ENCODE measurements around the gene DENND4A.
"Not testable (repeated sequence)": the region's sequence is repeated elsewhere in the genome, so short reads cannot be mapped to it uniquely, and the experiment has no call there.

The DENND4A gene

GRCh38 chr15:65818927-65819562, 27.0 kb upstream of the DENND4A start:
- no peak overlapping the region for H3K4me3 ChIP-seq (replicated peaks; ENCODE audit: low read depth, low read length)
- DNase-seq (ENCODE audit: extremely low read depth, low read depth), result no peak
- TF ChIP-seq CTCF (IDR thresholded peaks at IDR 0.05; ENCODE audit: low read depth, low read length, missing control alignments), result no peak

DNA sequence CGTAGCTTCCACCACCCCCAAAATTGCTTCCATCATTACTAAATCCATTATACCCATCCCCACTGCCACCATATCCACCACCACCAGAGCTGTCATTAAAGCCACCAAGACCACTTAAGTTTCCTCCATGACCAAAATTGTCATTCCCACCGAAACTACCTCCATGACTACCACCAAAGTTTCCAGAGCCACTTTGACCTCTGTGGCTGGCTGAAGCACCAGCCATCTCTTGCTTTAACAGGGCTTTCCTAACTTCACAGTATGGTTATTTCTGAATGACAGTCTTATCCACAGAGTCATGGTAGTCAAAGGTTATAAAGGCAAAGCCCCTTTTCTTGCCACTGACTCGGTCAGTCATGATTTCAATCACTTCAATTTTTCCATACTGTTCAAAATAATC, 24.3 kb upstream of the DENND4A start:
- DNase-seq (ENCODE audit: extremely low read depth, low read depth), result no peak
- H3K4me3 ChIP-seq (replicated peaks; ENCODE audit: low read depth, low read length), result no peak overlapping the region
- TF ChIP-seq CTCF (IDR thresholded peaks at IDR 0.05; ENCODE audit: low read depth, low read length, missing control alignments), result no peak

DNA sequence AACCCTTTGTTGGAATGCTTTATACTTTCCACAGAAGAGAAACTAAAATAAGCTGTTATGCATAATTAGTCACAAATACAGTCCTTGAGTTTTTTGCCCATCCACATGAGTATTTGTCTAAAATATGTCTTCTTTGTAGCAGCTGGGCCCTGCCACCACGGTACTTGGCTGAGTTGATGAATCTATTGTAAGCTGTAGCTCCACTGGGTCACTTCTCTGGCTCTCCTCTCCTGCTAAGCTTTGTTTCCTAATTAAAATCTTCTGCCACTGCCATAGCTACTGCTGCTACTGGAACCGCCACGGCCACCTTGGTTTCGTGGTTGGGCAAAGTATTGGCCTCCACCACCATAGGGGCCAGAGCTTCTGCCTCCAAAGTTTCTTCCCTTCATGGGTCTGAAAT, 23.9 kb upstream of the DENND4A start:
- H3K4me3 ChIP-seq (replicated peaks; ENCODE audit: low read depth, low read length); DNase-seq (ENCODE audit: extremely low read depth, low read depth): not testable (repeated sequence)

- H3K4me3 ChIP-seq (replicated peaks; ENCODE audit: low read depth, low read length); DNase-seq (ENCODE audit: extremely low read depth, low read depth): not testable (repeated sequence)
These were observed 22.2 kb upstream of the DENND4A start for GRCh38 chr15:65814271-65814670.

- no peak overlapping the region for H3K4me3 ChIP-seq (replicated peaks; ENCODE audit: low read depth, low read length)
- no peak for DNase-seq (ENCODE audit: extremely low read depth, low read depth)
- no peak for TF ChIP-seq CTCF (IDR thresholded peaks at IDR 0.05; ENCODE audit: low read depth, low read length, missing control alignments)
These were observed 20.8 kb upstream of the DENND4A start for GRCh38 chr15:65812916-65813315.

DNA sequence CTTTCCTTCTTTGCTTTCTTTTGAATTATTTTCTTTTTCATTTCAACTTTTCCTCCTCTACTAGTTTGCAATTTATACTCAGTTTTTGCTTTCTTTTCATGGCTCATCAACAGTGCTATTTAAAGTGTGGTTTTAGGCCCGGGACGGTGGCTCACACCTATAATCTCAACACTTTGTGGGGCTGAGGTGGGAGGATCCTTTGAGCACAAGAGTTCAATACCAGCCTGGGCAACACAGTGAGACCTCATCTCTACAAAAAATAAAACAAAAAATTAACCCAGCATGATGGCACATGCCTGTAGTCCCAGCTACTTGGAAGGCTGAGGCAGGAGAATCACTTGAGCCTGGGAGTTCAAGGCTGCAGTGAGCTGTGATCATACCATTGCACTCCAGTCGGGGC, 20.4 kb upstream of the DENND4A start:
- TF ChIP-seq CTCF (IDR thresholded peaks at IDR 0.05; ENCODE audit: low read depth, low read length, missing control alignments), result no peak
- no peak for DNase-seq (ENCODE audit: extremely low read depth, low read depth)
- no peak overlapping the region for H3K4me3 ChIP-seq (replicated peaks; ENCODE audit: low read depth, low read length)

GRCh38 chr15:65811835-65812234, 19.7 kb upstream of the DENND4A start:
- no peak overlapping the region for H3K4me3 ChIP-seq (replicated peaks; ENCODE audit: low read depth, low read length)
- no peak for TF ChIP-seq CTCF (IDR thresholded peaks at IDR 0.05; ENCODE audit: low read depth, low read length, missing control alignments)
- no peak for DNase-seq (ENCODE audit: extremely low read depth, low read depth)

GRCh38 chr15:65811011-65811733, 19.1 kb upstream of the DENND4A start:
- not testable (repeated sequence) for H3K4me3 ChIP-seq (replicated peaks; ENCODE audit: low read depth, low read length); DNase-seq (ENCODE audit: extremely low read depth, low read depth)

Measured in HFF-Myc (cell line).